Stimulated activated CD8-positive, alpha-beta memory T cell treated with anti-CD3 and anti-CD28 coated beads, Interleukin-15, amount 100 ng/mL, for 1 hour (primary cell): Measurements from ENCODE around the gene LRG1.
"Not testable (repeated sequence)": the region's sequence is repeated elsewhere in the genome, so short reads cannot be mapped to it uniquely, and the experiment has no call there.

Experiments used
- DNase-seq: peaks from one replicate; pipeline ENCODE4 v3.0.0-alpha.2; 2020; ENCODE audit warnings: low read depth

The LRG1 gene

DNA sequence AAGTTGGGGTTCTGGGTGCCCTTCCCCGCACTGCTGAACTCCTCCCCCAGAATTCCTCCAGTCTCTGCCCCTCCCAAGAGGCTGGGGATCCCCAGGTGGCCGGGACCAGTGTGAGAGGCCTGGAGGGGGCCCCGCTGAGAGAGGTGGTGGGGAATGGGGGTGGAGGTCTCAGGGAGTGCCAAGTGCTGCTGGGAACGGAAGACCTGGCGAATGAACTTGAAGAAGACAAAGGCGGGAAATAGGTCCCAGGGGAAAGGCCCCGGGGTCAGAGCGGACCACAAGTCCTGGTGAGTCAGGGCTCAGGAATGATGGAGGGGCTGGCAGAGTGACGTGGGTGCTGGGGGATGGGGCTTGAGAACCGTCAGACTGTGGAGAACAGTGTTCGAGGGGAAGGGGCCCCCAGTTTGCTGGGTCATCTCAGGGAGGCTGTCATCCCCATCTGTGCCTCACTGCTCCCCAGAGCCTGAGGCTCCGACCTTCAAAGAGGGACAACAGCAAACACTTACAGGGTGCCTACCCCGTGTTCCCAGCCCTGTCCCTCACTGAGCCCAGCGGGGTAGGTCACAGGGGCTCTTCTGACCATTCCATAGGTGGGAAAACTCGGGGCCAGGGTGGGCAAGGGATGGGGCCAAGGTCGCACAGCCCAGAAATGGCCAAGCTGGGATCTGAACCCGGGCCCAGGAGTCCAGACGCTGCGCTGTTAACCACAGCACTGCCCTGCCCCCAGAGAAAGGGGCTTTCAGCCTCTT lies 35.6 kb upstream of the LRG1 start:
- DNase-seq = no peak

DNA sequence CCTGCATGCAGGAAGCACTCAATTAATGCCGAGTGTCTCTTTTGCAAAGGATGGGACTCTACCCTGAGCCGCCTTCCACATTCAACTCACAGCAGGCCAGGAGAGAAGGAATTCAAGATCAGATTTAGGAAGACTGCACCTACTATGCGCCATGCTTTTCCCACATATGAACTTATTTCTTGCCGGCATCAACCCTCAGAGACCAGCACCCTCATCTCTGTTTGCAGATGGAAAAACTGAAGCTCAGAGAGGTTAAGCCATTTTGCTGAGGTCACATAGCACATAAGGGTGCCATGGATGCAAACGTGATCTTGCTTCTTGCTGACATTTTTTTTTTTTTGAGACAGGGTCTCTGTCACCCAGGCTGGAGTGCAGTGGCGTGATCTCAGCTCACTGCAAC lies 33.8 kb upstream of the LRG1 start:
- no peak for DNase-seq

DNA sequence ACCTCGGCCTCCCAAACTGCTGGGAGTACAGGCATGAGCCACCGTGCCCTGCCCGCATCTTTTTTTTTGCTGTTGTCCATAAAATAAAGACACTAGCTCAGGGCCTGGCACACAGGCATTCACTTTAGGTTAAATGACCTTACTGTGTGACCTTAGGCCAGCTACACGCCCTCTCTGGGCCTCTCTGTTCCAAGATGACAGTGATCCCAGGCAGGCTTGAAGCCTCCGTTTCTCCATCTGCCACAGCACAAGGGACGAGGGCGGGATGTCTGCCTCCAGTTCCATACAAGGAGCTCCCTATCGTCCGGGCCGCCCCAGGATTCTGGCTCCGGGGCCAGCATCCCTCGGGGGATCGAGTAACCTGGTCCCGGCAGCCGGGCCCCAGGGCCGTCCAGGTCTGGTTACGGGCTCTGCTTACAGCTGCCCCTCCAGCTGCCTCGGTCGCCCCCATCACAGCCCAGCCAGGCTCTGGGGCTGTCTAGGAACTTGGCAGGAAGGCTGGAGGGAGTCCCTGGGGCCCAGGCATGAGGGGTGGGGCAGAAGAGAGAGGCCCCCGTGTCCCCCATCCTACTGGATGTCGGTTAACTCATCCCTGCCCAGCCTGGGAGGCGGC lies 31.6 kb upstream of the LRG1 start:
- no peak for DNase-seq

DNA sequence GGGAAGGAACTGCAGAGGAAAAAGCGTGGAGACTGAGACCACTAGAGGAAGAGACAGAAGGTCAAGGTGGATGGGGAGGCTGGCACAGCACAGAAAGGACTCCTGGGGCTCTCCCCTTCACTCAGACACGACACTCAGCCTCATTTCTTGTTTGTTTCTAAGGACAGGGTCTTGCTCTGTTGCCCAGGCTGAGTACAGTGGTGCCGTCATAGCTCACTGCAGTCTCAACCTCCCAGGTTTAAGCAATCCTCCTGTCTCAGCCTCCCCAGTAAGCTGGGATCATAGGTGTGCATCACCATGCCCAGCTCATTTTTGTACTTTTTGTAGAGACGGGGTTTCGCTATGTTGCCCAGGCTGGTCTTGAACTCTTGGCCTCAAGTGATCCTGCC lies 31.1 kb upstream of the LRG1 start:
- DNase-seq = no peak

DNA sequence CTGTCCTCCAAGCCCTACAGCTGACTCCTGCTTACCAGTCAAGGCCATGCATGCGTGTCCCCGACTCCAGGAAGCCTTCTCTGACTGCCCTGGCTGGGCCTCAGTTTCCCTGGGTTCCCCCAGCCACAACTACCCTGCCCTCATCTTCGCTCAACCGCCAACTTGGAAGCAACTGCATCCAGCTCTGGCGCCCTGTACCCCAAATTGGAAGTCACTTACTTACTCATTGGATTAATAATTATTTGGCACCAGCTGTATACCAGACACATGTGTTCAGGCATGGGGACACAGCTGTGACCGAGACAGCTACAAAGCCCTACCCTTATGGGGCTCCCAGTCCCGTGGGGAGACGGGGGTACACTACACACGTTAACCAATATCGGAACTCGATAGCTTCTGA lies 30.6 kb upstream of the LRG1 start:
- no peak for DNase-seq

DNA sequence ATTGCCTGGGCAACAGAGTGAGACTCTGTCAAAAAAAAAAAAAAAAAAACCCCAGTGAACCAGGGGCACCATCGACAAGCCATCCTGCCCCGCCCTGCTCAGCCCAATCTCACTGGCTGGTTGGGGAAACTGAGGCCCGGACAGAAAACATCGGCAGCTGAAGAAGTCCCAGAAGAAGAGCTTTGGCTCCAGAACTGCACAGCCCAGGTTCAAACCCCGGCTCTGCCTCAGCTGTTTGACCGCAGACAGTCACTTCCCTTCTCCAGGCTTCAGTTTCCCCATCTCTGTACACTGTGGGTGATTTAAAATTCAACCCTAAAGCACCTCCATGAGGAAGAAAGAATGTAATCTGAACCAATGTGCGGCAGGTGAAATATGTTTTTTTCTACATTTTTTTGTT lies 29.1 kb upstream of the LRG1 start:
- no peak for DNase-seq

DNA sequence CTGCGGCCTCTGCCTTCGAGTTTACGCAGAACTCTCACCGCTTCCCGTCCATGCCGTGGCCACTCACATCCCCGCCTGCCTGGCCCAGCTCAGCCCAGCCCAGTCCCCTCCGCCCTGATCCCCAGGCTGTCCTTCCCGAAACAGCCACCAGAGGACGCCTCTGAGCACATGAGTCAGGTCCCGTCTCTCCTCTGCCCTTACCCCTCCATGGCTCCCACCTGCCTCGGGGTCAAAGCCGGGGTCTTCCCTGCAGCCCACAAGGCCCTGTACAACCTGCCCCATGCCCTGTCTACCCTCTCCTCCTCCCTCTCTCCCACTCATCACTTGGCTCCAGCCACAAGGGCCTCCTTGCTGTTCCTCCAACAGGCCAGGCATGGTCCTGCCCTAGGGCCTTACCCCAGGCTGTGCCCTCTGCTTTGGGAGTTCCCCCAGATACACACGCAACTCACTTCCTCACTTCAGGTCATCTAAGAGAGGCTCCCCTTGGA lies 27.8 kb upstream of the LRG1 start:
- peak; percentile 34 for DNase-seq

DNA sequence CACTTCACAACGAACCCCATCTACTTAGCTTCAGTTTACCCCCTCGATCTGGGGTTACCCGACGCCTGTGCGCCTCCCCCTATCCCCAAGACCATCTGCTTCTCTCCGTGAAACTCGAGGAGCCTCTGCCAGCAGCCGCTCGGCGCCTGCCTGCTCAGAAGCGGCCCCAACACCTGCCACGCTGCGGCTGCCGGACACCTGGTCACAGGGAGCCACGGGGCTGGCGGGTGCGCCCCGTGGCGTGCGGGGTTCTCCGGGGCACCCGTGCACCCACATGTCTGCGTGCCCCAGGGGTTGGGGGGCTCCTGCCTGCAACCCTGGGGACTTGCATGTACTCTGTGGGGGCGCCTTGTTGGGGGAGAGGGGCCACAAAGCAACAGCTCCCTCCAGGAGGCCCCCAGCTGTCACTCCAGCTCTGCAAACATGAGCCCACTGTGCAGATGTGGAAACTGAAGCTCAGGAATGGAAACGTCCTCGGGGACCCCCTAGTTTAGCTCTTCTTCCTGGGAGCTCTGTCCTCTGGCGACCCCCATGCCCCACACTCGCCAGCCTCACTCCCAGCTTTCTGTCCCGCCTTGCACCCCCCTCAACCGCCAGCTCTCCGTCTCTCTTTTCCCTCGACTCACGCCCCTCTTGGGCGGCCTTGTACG lies 26.7 kb upstream of the LRG1 start:
- no peak for DNase-seq

DNA sequence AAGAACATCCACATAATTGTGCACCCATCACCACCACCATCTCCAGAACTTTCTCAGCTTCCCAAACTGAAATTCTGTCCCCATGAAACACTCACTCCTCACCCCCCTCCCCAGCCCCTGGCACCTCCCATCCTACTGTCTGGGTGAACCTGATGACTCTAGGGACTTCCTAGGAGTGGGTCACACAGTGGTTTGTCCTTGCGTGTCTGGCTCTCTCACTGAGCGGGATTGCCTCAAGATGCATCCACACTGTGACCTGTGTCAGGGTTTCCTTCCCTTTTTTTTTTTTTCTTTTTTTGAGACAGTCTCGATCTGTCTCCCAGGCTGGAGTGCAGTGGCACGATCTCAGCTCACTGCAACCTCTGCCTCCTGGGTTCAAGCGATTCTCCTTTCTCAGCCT lies 23.7 kb upstream of the LRG1 start:
- not testable (repeated sequence) for DNase-seq

DNA sequence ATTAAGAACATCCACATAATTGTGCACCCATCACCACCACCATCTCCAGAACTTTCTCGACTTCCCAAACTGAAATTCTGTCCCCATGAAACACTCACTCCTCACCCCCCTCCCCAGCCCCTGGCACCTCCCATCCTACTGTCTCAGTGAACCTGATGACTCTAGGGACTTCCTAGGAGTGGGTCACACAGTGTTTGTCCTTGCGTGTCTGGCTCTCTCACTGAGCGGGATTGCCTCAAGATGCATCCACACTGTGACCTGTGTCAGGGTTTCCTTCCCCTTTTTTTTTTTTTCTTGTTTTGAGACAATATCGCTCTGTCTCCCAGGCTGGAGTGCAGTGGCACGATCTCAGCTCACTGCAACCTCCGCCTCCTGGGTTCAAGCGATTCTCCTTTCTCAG lies 22.2 kb upstream of the LRG1 start:
- DNase-seq = not testable (repeated sequence)

DNA sequence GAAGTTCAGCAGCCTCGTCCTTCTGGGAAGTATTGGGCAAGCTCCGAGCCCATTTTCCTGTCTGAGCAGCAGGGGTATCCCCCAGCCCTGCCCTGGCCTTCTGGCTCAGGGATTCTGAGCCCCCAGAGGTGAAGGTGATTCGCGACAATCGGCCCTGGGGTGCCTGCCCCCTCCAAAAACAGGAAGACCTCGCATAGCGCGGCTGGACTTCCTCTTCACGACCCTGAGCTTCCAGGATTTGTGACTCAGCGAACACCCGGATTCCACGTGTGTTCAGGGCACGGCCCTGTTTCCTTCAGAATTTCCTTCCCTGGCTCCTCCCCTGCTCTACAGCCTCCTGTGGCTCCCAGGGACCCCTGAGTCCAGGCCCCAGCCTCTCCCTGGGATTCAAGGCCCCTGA lies 19.7 kb upstream of the LRG1 start, which contains the start of gene SEMA6B:
Gene SEMA6B (minus strand): TSS at position 116 of the 400 bp plus-strand sequence. CDS start 1,227 bp downstream, outside the sequence.
- DNase-seq = no peak

DNA sequence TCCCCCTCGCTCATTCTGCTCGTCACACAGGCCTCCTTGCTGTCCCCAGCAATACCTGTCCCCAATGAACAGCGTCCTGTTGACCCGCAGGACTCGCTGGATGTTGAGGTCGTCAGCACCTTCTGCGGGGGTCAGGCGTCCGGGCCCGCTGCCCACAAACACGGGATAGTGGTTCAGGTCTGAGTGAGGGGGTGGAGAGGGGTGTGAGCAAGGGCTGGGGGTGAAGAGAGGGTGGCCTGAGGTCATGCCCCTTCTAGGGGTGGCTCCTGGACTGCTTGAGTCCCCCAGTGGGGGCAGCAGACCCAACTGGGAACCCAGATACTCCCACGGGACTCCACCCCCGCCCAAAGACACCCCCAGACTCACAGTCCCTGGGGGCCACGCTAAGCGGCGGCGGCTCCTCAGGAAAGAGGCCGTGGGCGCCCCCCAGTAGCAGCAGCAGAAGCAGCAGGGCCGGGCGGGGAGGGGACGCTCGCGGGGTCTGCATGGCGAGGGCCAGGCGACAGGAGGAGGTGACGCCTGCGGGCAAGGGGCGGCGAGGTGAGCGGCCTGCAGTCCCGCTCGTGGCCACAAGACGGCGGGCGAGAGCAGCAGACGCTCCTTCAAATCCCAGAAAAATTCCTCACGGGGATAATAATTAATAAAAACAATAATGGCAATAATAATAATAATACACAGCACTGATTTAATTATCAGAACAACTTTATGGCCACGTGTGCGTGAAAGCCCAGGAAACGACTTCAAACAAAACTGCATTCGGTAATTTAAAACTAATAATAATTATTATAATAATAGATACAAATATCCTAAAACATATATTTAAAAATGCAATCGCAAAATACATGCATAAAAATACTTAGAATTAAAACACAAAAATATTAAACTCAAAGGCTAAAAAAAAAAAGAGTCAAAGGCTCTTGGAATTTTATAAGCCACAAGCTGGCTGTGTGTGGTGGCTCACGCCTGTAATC lies 18.4 kb upstream of the LRG1 start:
- no peak for DNase-seq

DNA sequence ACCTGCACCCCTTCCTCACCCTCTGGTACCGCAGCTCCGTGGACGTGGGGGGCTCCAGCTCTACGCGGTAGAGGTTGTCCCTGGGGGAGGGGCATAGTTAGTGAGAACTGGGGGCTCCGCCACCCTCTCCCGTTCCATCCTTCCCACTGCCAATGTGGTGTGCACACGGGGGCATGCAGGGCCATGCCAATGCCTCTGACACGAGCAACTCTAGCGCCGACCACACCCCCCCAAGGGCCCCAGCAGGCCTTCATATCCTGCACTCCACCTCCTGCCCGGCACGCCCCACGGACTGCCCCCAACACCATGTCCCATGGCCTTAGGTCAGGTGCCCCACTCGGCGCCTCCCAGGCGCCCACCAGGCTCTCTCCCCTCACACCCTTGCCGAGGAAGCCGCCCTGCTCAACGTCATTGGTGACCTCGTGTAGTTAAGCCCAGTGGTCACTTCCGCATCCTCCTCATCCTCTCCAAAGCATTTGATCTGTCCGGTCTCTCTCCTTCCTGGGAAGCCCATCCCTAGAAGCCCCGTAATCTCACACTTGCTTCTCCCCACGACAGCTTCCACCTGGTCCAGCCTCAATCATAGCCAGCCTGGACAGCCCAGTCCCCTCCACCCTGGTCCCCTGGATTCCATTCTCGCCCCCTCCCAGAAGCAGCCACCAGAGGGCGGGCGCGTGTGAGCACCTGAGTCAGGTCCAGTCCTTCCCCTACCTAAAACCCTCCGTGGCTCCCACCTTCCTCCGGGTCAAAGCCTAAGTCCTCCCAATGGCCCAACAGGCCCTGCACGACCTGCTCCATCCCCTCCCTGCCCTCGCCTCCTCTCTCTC lies 17.5 kb upstream of the LRG1 start:
- no peak for DNase-seq

DNA sequence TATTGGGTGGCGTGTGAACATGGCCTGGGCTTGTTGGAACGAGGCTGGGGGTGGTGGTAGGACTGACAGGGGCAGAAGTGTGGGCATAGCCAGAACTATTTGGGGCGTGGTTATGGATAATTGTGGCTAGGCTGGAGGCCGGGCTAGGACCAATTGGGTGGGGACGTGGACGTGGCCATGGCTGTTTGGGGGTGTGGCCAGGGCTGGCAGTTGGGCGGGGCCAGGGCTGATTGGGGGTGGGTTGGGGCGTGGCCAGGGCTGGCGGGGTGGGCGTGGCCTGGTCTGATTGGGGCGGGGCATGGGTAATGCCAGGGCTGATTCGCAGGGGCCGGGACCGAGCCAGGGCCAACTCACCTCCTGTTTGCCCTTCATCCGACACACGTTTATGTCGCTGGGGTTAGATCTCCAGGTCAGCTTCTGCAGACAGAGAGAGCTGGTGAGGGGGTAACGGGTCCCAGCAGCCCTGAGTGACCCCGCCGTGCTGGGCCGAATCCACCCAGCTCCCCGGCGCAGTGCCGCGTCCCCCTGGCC lies 16.8 kb upstream of the LRG1 start:
- DNase-seq = no peak

DNA sequence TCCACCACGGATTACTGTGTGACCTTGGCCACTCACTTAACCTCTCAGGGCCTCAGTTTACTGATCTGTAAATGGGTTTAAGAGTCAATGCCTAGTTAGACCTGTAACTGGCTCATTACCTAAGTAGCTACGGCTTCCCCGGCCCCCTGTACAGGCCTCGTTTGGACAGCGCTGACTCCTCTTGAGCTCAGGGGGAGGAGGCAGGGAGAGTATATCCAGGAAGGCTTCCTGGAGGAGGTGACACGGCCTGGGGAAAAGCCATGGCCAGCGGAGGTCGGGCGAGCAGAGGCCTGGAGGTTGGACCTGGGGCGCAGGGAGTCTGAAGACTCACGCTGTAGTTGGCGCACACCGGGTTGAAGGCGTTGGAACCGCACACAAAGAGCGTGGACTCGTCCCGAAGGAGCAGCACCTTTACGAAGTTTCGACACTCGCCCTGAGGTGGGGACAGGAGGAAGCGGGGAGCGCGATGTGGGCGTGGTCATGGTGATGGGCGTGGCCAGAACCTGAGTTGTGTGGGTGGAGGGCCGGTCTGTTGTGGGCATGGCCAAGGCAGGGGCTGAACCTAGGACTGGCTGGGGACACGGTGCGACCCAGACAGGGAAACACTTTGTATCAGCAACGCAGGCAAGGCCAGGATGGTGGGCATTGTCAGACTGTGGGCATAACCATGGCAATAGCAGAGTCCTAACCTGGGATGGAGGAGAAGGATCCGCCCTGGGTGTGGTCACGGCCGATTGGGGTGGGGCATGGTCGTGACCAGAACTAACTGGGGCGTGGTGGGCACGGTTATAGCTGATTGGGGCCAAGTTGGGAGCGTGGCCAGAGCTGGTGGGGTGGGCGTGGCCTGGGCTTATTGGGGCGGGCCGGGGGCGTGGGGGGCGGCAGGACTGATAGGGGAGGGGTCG lies 16.1 kb upstream of the LRG1 start:
- DNase-seq = no peak

DNA sequence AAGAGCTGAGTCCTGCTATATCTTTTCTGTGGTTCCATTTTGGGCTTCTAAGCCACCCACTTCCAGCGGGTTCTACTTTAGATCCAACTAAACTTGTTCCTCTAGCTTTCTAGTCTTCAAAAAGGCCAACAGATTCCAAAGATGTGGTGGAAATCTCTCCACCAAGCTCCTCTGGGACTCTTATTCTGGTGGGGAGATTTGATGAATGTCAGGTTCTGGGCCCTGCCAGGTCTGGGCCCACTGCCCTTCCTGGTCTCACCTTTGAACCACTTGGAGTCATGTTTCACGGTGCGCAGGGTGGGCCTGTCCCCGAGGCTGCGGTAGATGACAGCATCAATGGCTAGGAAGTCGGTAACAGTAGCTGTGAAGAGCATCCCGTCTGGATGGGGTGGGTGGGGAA lies 14.9 kb upstream of the LRG1 start:
- no peak for DNase-seq

DNA sequence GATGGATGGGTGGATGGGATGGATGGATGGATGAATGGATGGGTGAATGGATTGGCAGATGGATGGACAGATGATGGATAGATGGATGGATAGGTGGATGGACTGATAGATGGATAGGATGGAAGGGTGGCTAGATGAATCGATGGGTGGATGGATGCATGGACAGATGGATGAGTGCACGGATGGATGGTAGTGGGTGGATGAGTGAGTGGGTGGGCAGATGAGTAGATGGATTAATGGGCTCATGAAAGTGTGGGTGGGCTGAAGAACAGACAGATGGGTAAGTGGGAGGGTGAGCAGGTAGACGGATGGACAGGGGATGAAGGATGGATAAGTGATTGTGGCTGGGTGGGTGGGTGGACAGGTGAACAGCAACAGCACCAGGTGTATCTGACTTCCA lies 13.9 kb upstream of the LRG1 start:
- no peak for DNase-seq

DNA sequence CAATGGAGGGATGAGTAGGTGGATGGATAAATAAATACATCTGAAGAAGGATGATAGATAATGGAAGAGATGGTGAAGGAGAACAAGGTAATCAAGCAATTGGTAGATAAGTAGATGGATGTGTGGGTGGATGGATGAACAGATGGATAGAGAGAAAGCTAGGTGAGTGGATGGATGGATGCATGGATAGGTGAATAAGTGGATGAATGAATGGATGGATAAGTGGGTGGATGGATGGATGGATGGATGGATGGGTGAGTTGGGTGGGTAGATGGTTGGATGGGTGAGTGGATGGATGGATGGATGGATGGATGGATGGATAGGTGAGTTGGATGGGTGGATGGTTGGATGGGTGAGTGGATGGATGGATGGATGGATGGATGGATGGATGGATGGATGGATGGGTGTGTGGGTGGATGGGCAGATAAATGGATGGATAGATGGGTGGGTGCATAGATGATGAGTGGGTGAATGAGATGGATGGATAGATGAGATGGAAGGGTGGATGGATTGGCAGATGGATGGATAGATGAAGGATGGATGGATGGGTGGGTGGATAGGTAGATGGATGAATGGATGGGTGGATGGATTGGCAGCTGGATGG lies 13.4 kb upstream of the LRG1 start:
- no peak for DNase-seq

DNA sequence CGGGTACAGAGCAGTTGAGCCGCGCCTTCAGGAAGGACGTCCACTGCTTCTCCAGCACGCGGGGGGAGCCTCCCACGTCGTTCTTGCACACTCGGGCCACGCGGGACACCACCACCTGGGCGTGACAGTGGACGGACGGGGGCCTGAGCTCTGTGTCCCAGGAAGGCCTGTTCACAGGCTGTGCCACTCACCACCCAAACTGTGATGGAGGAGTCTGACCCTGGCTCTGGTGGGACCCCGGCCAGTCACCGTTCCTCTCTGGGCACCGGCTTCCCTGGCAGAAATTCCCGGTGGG lies 12.6 kb upstream of the LRG1 start:
- DNase-seq = no peak
